ENCODE data around the gene OCA2. TPM values are rescaled to one million over a fixed set of nuclear protein-coding genes. Genes with fewer than 3 reads are reported as not detected.

OCA2 gene
- polyA plus RNA-seq, 1 donor (not counting 4 experiments of a cell fraction or from before 2014, with no cell fraction given): 0.05 TPM

- H3K27ac ChIP-seq (ENCODE audit: control insufficient read depth, insufficient read depth, low read length): no peak overlapping the region
- no peaks in the 10 kb centered on the region for H3K4me1 ChIP-seq (ENCODE audit: control insufficient read depth, extremely low read depth, insufficient read depth, low read length)
- dilution Hi-C loops (cut with MboI; ENCODE audit: extremely low pct_ligation_motif_present, low sequenced_read_pairs): no loop called here
- TF ChIP-seq CTCF (optimal IDR thresholded peaks at IDR 0.05 in 1 of 3, IDR thresholded peaks at IDR 0.05 in 1 of 3, conservative IDR thresholded peaks at IDR 0.05 in 1 of 3; ENCODE audit: extremely low read depth in 1 of 3, insufficient read depth in 2 of 3, low read length in 3 of 3): no peak
- TF ChIP-seq EZH2 (IDR thresholded peaks at IDR 0.05; ENCODE audit: low read length): no peak
- no peaks in the 10 kb centered on the region for H3K36me3 ChIP-seq (ENCODE audit: control insufficient read depth in 2 of 2, extremely low read depth in 1 of 2, insufficient read depth in 2 of 2, low read length in 2 of 2)
- H3K4me3 ChIP-seq (ENCODE audit: control insufficient read depth in 2 of 3, extremely low read depth in 1 of 3, insufficient read depth in 2 of 3, low read depth in 1 of 3, low read length in 3 of 3): no peak overlapping the region
- no peaks in the 10 kb centered on the region for H3K27me3 ChIP-seq (ENCODE audit: control insufficient read depth, extremely low read depth, insufficient read depth, low read length)
- no peaks in the 10 kb centered on the region for H4K20me1 ChIP-seq (ENCODE audit: control insufficient read depth, extremely low read depth, insufficient read depth, low read length)
- no peaks in the 10 kb centered on the region for H3K9me1 ChIP-seq (ENCODE audit: control insufficient read depth, extremely low read depth, insufficient read depth, low read length)
- no peak overlapping the region for H3K9ac ChIP-seq (ENCODE audit: control insufficient read depth, extremely low read depth, insufficient read depth, low read length)
- H2AFZ ChIP-seq (ENCODE audit: control insufficient read depth, low read length): no peak overlapping the region
- H3K79me2 ChIP-seq (ENCODE audit: control insufficient read depth, insufficient read depth, low read length): no peaks in the 10 kb centered on the region
- H3K4me2 ChIP-seq (ENCODE audit: control insufficient read depth, extremely low read depth, insufficient read depth, low read depth, low read length): no peak overlapping the region
- FAIRE-seq (no peak), DNase-seq (ENCODE audit: low read depth, low spot score) (no peak)
- H3K9me3 ChIP-seq (ENCODE audit: control insufficient read depth, low read depth, low read length): no peaks in the 10 kb centered on the region
Measured at GRCh38 chr15:27903405-27903804, 195.7 kb downstream of the OCA2 start.

- DNase-seq (ENCODE audit: low read depth, low spot score) (no peak), FAIRE-seq (no peak)
- Histone ChIP-seq H3K4me3 (ENCODE audit: control insufficient read depth in 2 of 3, extremely low read depth in 1 of 3, insufficient read depth in 2 of 3, low read depth in 1 of 3, low read length in 3 of 3) (no peak overlapping the region), H3K9ac (ENCODE audit: control insufficient read depth, extremely low read depth, insufficient read depth, low read length) (no peak overlapping the region), H3K9me3 (ENCODE audit: control insufficient read depth, low read depth, low read length) (no peaks in the 10 kb centered on the region), H3K4me2 (ENCODE audit: control insufficient read depth, extremely low read depth, insufficient read depth, low read depth, low read length) (no peak overlapping the region), H3K36me3 (ENCODE audit: control insufficient read depth in 2 of 2, extremely low read depth in 1 of 2, insufficient read depth in 2 of 2, low read length in 2 of 2) (no peaks in the 10 kb centered on the region), H3K27me3 (ENCODE audit: control insufficient read depth, extremely low read depth, insufficient read depth, low read length) (no peaks in the 10 kb centered on the region), H3K9me1 (ENCODE audit: control insufficient read depth, extremely low read depth, insufficient read depth, low read length) (no peaks in the 10 kb centered on the region), H3K27ac (ENCODE audit: control insufficient read depth, insufficient read depth, low read length) (no peak overlapping the region), H2AFZ (ENCODE audit: control insufficient read depth, low read length) (no peak overlapping the region), H4K20me1 (ENCODE audit: control insufficient read depth, extremely low read depth, insufficient read depth, low read length) (no peaks in the 10 kb centered on the region), H3K79me2 (ENCODE audit: control insufficient read depth, insufficient read depth, low read length) (no peaks in the 10 kb centered on the region), H3K4me1 (ENCODE audit: control insufficient read depth, extremely low read depth, insufficient read depth, low read length) (no peaks in the 10 kb centered on the region)
- dilution Hi-C loops (cut with MboI; ENCODE audit: extremely low pct_ligation_motif_present, low sequenced_read_pairs): no loop called here
- no peak for TF ChIP-seq CTCF (optimal IDR thresholded peaks at IDR 0.05 in 1 of 3, IDR thresholded peaks at IDR 0.05 in 1 of 3, conservative IDR thresholded peaks at IDR 0.05 in 1 of 3; ENCODE audit: extremely low read depth in 1 of 3, insufficient read depth in 2 of 3, low read length in 3 of 3)
- no peak for TF ChIP-seq EZH2 (IDR thresholded peaks at IDR 0.05; ENCODE audit: low read length)
Measured at GRCh38 chr15:27902680-27903385, 196.3 kb downstream of the OCA2 start.
